ENCODE measurements around the gene QPRT. TPM values are rescaled to one million over a fixed set of nuclear protein-coding genes. Genes with fewer than 3 reads are reported as not detected.

QPRT gene
- total and polyA plus RNA-seq, 2 of the 13 experiments (the other 11 are each of a cell fraction or from before 2014, with no cell fraction given) = 130 to 218 TPM

DNA sequence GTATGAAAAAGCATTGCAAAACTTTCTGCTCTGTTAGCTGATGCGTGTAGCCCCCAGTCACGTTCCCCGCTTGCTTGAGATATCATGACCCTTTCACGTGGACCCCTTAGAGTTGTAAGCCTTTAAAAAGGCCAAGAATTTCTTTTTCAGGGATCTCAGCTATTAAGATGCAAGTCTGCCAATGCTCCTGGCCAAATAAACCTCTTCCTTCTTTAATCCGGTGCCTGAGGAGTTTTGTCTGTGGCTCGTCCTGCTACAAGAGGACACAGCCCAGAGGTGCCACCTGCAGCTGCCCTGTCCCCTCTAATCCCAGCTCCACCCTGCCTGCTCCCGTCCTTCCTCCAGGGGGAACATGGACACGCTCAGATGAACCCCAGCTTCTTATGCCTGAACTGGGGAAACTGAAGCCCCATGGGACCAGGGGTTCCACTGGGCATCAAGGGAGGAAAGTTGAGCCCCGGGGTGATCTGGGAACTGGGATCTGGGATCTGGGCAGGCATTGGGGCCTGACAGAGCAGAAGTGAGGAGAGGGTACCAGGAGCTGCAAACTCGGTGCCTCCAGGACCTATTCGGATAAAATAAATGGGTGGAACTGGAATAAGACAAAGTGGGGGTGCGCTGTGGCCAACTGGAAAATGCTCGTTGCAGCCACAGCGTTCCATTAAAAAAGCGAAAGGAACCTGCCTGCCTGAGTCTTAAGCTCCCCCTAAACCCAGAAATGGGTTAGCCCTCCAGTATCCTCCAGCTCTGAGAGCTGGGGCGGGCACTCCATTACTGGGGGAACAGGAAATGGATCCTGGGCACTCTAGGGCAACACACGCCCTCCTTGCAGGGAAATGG lies 19.7 kb downstream of the QPRT start (continued):
- TF ChIP-seq ZNF33B (CRISPR knock-in tag; IDR thresholded peaks at IDR 0.05) (no peak), ZNF317 (CRISPR knock-in tag; IDR thresholded peaks at IDR 0.05) (no peak), IKZF5 (CRISPR knock-in tag; IDR thresholded peaks at IDR 0.05) (no peak), ZSCAN21 (CRISPR knock-in tag; IDR thresholded peaks at IDR 0.05; ENCODE audit: borderline replicate concordance) (no peak), TSC22D2 (CRISPR knock-in tag; IDR thresholded peaks at IDR 0.05; ENCODE audit: borderline replicate concordance) (no peak), NONO (IDR thresholded peaks at IDR 0.05) (no peak), NONO (CRISPR knock-in tag; conservative IDR thresholded peaks at IDR 0.05) (no peak), ZNF264 (CRISPR knock-in tag; IDR thresholded peaks at IDR 0.05) (no peak), ZNF792 (CRISPR knock-in tag; IDR thresholded peaks at IDR 0.05) (no peak), ZNF331 (CRISPR knock-in tag; IDR thresholded peaks at IDR 0.05) (0 out of 2 replicates have a peak, but pooled peaks have one; percentile 10), CC2D1A (CRISPR knock-in tag; IDR thresholded peaks at IDR 0.05) (no peak), MED13 (CRISPR knock-in tag; IDR thresholded peaks at IDR 0.05) (0 out of 2 replicates have a peak, but pooled peaks have one; percentile 7), ZNF572 (CRISPR knock-in tag; IDR thresholded peaks at IDR 0.05) (no peak), CBX1 (IDR thresholded peaks at IDR 0.05; ENCODE audit: low read depth) (no peak), POLR2G (IDR thresholded peaks at IDR 0.05; ENCODE audit: low read depth, low read length) (peak; percentile 61), IRX3 (CRISPR knock-in tag; IDR thresholded peaks at IDR 0.05; ENCODE audit: borderline replicate concordance, low read depth) (0 out of 2 replicates have a peak, but pooled peaks have one; percentile 43), ISX (CRISPR knock-in tag; conservative IDR thresholded peaks at IDR 0.05) (no peak), TBX2 (CRISPR knock-in tag; IDR thresholded peaks at IDR 0.05; ENCODE audit: borderline replicate concordance) (no peak), SUZ12 (IDR thresholded peaks at IDR 0.05; ENCODE audit: low read depth, low read length) (no peak), ZC3H4 (CRISPR knock-in tag; IDR thresholded peaks at IDR 0.05; ENCODE audit: borderline replicate concordance) (no peak), ZNF558 (CRISPR knock-in tag; IDR thresholded peaks at IDR 0.05; ENCODE audit: borderline replicate concordance) (no peak), MATR3 (CRISPR knock-in tag; IDR thresholded peaks at IDR 0.05) (no peak)
- TF ChIP-seq, protein P1, sequence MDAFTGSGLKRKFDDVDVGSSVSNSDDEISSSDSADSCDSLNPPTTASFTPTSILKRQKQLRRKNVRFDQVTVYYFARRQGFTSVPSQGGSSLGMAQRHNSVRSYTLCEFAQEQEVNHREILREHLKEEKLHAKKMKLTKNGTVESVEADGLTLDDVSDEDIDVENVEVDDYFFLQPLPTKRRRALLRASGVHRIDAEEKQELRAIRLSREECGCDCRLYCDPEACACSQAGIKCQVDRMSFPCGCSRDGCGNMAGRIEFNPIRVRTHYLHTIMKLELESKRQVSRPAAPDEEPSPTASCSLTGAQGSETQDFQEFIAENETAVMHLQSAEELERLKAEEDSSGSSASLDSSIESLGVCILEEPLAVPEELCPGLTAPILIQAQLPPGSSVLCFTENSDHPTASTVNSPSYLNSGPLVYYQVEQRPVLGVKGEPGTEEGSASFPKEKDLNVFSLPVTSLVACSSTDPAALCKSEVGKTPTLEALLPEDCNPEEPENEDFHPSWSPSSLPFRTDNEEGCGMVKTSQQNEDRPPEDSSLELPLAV (CRISPR knock-in tag; conservative IDR thresholded peaks at IDR 0.05; ENCODE audit: low read depth) = no peak
- TF ChIP-seq, protein P2, sequence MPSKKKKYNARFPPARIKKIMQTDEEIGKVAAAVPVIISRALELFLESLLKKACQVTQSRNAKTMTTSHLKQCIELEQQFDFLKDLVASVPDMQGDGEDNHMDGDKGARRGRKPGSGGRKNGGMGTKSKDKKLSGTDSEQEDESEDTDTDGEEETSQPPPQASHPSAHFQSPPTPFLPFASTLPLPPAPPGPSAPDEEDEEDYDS (CRISPR knock-in tag; IDR thresholded peaks at IDR 0.05) = no peak
- TF ChIP-seq, protein P3, sequence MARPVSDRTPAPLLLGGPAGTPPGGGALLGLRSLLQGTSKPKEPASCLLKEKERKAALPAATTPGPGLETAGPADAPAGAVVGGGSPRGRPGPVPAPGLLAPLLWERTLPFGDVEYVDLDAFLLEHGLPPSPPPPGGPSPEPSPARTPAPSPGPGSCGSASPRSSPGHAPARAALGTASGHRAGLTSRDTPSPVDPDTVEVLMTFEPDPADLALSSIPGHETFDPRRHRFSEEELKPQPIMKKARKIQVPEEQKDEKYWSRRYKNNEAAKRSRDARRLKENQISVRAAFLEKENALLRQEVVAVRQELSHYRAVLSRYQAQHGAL (CRISPR knock-in tag; IDR thresholded peaks at IDR 0.05; ENCODE audit: not compliant biosample characterization) = no peak
- TF ChIP-seq, protein P4, sequence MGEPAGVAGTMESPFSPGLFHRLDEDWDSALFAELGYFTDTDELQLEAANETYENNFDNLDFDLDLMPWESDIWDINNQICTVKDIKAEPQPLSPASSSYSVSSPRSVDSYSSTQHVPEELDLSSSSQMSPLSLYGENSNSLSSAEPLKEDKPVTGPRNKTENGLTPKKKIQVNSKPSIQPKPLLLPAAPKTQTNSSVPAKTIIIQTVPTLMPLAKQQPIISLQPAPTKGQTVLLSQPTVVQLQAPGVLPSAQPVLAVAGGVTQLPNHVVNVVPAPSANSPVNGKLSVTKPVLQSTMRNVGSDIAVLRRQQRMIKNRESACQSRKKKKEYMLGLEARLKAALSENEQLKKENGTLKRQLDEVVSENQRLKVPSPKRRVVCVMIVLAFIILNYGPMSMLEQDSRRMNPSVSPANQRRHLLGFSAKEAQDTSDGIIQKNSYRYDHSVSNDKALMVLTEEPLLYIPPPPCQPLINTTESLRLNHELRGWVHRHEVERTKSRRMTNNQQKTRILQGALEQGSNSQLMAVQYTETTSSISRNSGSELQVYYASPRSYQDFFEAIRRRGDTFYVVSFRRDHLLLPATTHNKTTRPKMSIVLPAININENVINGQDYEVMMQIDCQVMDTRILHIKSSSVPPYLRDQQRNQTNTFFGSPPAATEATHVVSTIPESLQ (CRISPR knock-in tag; conservative IDR thresholded peaks at IDR 0.05) = no peak
